ENCODE data around the gene HLA-DOB.
A peak's percentile ranks its signal among the peaks of the same experiment; 100 is the strongest.

HLA-DOB gene

GRCh38 chr6:32825966-32826365 lies 9.2 kb upstream of the HLA-DOB start:
- no peak overlapping the region for H3K27ac ChIP-seq (ENCODE audit: low read depth, low read length)
- H3K27me3 ChIP-seq (ENCODE audit: low read length): no peaks in the 10 kb centered on the region
- H3K9me3 ChIP-seq (ENCODE audit: insufficient read depth, low read length): no peaks in the 10 kb centered on the region
- no peaks in the 10 kb centered on the region for H3K9me2 ChIP-seq (replicated peaks; ENCODE audit: insufficient read depth, low read length)
- no peak overlapping the region for H2AFZ ChIP-seq (ENCODE audit: low read depth, low read length, severe bottlenecking)
- no peaks in the 10 kb centered on the region for H3K36me3 ChIP-seq (ENCODE audit: low read length)
- H3K79me2 ChIP-seq (ENCODE audit: insufficient read depth, low read length): no peaks in the 10 kb centered on the region
- H3K9ac ChIP-seq (ENCODE audit: low read length): no peak overlapping the region
- H4K20me1 ChIP-seq (ENCODE audit: low read depth, low read length): no peaks in the 10 kb centered on the region
- no peak overlapping the region for H3K4me2 ChIP-seq (ENCODE audit: low read depth, low read length, poor library complexity, severe bottlenecking)
- no peak overlapping the region for H3K4me3 ChIP-seq (ENCODE audit: insufficient read depth, low read length, poor library complexity, severe bottlenecking)
- peaks cover 18% of the 10 kb centered on the region; the same call in 1 of the 2 replicates for H3F3A ChIP-seq (ENCODE audit: insufficient read depth)
- TF ChIP-seq EZH2phosphoT487 (conservative IDR thresholded peaks at IDR 0.05; ENCODE audit: low read length): no peak
- TF ChIP-seq, protein P1, sequence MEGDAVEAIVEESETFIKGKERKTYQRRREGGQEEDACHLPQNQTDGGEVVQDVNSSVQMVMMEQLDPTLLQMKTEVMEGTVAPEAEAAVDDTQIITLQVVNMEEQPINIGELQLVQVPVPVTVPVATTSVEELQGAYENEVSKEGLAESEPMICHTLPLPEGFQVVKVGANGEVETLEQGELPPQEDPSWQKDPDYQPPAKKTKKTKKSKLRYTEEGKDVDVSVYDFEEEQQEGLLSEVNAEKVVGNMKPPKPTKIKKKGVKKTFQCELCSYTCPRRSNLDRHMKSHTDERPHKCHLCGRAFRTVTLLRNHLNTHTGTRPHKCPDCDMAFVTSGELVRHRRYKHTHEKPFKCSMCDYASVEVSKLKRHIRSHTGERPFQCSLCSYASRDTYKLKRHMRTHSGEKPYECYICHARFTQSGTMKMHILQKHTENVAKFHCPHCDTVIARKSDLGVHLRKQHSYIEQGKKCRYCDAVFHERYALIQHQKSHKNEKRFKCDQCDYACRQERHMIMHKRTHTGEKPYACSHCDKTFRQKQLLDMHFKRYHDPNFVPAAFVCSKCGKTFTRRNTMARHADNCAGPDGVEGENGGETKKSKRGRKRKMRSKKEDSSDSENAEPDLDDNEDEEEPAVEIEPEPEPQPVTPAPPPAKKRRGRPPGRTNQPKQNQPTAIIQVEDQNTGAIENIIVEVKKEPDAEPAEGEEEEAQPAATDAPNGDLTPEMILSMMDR (IDR thresholded peaks at IDR 0.05; ENCODE audit: insufficient read depth, low read length, poor library complexity, severe bottlenecking): peak; percentile 21

GRCh38 chr6:32819729-32820128 lies 2.9 kb upstream of the HLA-DOB start:
- peaks cover under 1% of the 10 kb centered on the region; the same call in 1 of the 2 replicates for H3K36me3 ChIP-seq (ENCODE audit: low read length)
- TF ChIP-seq EZH2phosphoT487 (conservative IDR thresholded peaks at IDR 0.05; ENCODE audit: low read length): no peak
- TF ChIP-seq, protein P1 (IDR thresholded peaks at IDR 0.05; ENCODE audit: insufficient read depth, low read length, poor library complexity, severe bottlenecking): no peak
- H3K4me2 ChIP-seq (ENCODE audit: low read depth, low read length, poor library complexity, severe bottlenecking): no peak overlapping the region
- no peak overlapping the region for H3K9ac ChIP-seq (ENCODE audit: low read length)
- H3K27me3 ChIP-seq (ENCODE audit: low read length): no peaks in the 10 kb centered on the region
- no peaks in the 10 kb centered on the region for H3K9me2 ChIP-seq (replicated peaks; ENCODE audit: insufficient read depth, low read length)
- no peaks in the 10 kb centered on the region for H4K20me1 ChIP-seq (ENCODE audit: low read depth, low read length)
- no peak overlapping the region for H2AFZ ChIP-seq (ENCODE audit: low read depth, low read length, severe bottlenecking)
- H3K79me2 ChIP-seq (ENCODE audit: insufficient read depth, low read length): peaks cover 9% of the 10 kb centered on the region; the same call in 1 of the 2 replicates
- H3K9me3 ChIP-seq (ENCODE audit: insufficient read depth, low read length): no peaks in the 10 kb centered on the region
- 0 out of 2 replicates have a peak overlapping the region, but pooled peaks have one; percentile 27 for H3K27ac ChIP-seq (ENCODE audit: low read depth, low read length)
- H3F3A ChIP-seq (ENCODE audit: insufficient read depth): peaks cover 46% of the 10 kb centered on the region
- no peak overlapping the region for H3K4me3 ChIP-seq (ENCODE audit: insufficient read depth, low read length, poor library complexity, severe bottlenecking)

DNA sequence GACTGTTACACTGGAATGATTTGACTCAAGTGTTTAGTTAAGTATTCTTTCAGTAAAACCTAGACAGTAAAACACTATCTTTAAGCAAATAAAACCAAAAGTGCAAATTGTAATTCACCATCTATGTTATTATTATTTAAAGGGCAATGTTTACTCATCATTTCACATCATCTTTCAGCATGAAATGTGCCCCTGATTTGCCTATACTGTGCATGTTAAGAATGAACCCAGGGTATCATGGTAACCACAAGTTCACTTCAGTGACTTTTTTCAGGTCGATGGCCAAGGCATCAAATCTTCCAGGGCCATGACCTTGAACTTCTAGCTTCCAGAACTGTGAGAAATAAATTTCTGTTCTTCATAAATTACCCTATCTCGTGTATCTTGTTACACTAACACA lies 2.1 kb upstream of the HLA-DOB start:
- H4K20me1 ChIP-seq (ENCODE audit: low read depth, low read length): no peaks in the 10 kb centered on the region
- TF ChIP-seq, protein P1 (IDR thresholded peaks at IDR 0.05; ENCODE audit: insufficient read depth, low read length, poor library complexity, severe bottlenecking): no peak
- no peak for TF ChIP-seq EZH2phosphoT487 (conservative IDR thresholded peaks at IDR 0.05; ENCODE audit: low read length)
- peaks cover 12% of the 10 kb centered on the region; the same call in 1 of the 2 replicates for H3K79me2 ChIP-seq (ENCODE audit: insufficient read depth, low read length)
- no peaks in the 10 kb centered on the region for H3K9me3 ChIP-seq (ENCODE audit: insufficient read depth, low read length)
- peaks cover 40% of the 10 kb centered on the region for H3F3A ChIP-seq (ENCODE audit: insufficient read depth)
- H3K4me3 ChIP-seq (ENCODE audit: insufficient read depth, low read length, poor library complexity, severe bottlenecking): no peak overlapping the region
- no peaks in the 10 kb centered on the region for H3K9me2 ChIP-seq (replicated peaks; ENCODE audit: insufficient read depth, low read length)
- H2AFZ ChIP-seq (ENCODE audit: low read depth, low read length, severe bottlenecking): no peak overlapping the region
- H3K36me3 ChIP-seq (ENCODE audit: low read length): peaks cover 8% of the 10 kb centered on the region; the same call in 1 of the 2 replicates
- H3K27me3 ChIP-seq (ENCODE audit: low read length): no peaks in the 10 kb centered on the region
- H3K9ac ChIP-seq (ENCODE audit: low read length): no peak overlapping the region
- H3K4me2 ChIP-seq (ENCODE audit: low read depth, low read length, poor library complexity, severe bottlenecking): peak overlapping the region; percentile 23
- peak overlapping the region; percentile 27 for H3K27ac ChIP-seq (ENCODE audit: low read depth, low read length)

All from SU-DHL-6 (cell line).